CD4-positive, alpha-beta T cell treated with Interleukin-4 for 4 hours (primary cell): ENCODE measurements around the gene CYTL1.
"Not testable (repeated sequence)": the region's sequence is repeated elsewhere in the genome, so short reads cannot be mapped to it uniquely, and the experiment has no call there.

Experiments
- DNase-seq: peaks from one replicate; pipeline ENCODE4 v3.0.0-alpha.2; 2020

Gene CYTL1, protein sequence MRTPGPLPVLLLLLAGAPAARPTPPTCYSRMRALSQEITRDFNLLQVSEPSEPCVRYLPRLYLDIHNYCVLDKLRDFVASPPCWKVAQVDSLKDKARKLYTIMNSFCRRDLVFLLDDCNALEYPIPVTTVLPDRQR

DNA sequence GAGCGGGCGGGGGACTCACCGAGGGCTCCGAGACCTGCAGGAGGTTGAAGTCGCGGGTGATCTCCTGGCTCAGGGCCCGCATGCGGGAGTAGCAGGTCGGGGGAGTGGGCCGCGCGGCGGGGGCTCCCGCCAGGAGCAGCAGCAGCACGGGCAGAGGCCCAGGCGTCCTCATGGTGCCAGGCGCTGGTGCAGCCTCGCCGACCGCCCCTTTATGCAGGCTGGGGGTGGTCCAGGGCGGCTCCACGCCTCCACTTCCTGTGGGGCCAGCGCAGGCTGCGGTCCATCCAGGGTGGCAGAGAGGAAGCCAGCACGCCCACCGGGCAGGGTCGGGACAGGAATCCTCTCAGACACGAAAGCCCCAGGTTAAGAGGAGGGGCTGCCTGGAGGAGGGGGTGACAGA lies at the start of gene CYTL1:
Gene CYTL1 (minus strand): TSS at position 185 of the 400 bp plus-strand sequence. CDS start 13 bp downstream, at position 172.
- no peak for DNase-seq

DNA sequence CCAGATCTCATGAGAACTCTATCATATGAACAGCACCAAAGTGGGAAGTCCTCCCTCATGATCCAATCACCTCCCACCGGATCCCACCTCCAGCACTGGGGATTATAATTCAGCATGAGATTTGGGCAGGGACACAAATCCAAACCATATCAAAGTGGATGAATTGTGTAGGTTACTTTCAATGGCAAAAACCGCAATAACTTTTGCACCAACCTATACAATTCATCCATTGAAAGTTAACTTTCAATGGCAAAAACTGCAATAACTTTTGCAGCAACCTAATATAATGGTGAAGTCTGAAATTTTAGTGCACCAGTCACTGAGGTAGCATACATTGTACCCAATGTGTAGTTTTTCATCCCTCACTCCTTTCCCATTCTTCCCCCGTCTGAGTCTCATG lies 48.6 kb upstream of the CYTL1 start:
- DNase-seq, result no peak

DNA sequence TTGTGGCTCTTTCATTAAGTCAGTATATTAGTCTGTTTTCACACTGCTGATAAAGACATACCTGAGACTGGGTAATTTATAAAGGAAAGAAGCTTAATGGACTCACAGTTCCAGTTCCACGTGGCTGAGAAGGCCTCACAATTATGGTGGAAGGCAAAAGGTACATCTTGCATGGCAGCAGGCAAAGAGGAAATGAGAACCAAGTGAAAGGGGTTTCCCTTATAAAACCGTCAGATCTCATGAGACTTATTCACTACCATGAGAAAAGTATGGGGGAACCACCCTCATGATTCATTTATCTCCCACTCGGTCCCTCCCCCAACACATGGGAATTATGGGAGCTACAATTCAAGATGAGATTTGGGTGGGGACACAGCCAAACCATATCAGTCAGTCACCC lies 47.7 kb upstream of the CYTL1 start:
- DNase-seq, result not testable (repeated sequence)

DNA sequence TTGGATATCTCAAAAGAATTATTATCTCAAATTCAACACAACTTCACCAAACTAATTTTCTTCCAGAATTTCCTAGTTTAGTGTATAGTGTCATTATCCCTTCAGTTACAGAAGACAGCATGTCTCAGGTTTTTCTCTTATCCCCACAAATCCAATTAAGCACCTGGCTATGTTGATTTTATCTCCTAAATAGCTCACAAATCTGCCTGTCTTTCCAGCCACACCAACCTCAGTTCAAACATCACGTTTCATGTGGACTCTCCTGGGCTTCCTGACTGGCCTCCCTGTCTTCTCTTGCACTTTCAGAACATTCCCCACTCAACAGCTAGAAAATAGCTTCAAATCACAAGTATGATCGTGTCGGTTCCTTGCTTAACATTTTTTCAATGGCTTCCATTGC lies 46.8 kb upstream of the CYTL1 start:
- no peak for DNase-seq

DNA sequence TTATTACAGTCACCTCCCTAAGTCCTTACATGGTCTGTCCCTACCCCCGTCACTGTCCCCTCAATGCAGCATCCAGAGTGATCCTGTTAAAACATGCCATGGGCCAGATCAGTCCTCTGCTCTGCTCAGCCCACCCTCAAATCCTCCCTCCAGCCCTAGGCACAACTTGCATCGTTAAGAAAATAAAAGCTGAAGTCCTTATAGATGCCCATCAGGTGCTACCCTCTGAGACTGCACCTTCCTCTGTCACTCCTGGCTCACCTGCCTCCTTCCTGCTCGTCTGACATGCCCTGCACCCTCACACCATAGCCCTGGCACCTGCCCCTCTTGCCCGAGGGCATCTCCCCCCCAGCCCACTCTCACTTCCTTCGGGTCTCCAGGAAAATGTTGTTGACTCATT lies 36.2 kb upstream of the CYTL1 start:
- no peak for DNase-seq

DNA sequence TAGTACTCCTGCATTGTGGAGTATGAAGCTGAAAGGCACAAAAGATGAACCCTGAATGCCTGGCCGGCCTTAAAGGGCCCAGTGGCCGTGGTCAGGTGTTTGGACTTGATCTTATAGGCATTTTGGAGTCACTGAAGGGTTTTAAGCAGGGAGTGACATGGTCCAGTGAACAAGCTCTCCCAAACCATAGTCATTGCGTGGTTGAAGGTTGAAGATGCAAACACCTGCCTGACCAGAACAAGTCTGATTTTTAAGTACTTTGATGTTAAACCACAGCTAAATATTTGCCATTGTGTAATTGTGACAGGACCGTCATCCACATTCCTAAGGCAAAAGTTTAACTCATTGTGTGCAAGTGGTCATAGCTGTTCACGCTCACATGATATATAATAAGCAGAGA lies 35.3 kb upstream of the CYTL1 start:
- DNase-seq, result no peak

DNA sequence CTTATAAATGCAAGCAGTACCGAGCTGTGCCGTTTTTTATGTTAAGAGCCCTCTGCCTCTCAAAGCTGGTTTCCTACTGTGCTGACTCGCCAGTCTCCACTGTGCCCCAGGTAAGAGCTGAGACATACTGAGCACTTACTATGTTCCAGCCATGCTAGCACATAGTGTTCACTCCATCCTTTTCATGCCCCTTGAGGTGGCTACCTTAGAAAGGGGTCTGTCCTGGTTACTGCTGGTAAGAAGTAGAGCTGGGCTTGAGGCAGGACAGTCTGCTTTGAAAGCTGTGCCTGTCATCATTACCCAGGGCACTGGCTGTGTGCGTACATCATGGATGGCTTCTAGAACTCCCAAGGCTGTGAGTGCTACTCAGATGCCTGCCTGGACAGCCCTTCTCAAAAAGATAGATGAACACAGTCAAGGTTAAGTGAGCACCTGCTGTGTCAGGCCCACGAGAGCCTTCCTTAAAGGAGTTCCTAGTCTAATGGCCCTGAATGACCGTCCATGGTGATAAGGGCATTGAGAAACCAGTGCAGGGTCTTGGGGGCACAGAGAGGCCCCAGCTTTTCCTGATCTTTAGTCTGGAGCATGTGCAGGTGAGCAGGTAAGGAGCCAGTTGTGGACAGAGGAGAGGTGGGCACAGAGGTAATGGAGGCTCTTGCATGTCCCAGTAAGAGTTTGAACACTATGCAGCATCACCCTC lies 33.6 kb upstream of the CYTL1 start:
- no peak for DNase-seq

DNA sequence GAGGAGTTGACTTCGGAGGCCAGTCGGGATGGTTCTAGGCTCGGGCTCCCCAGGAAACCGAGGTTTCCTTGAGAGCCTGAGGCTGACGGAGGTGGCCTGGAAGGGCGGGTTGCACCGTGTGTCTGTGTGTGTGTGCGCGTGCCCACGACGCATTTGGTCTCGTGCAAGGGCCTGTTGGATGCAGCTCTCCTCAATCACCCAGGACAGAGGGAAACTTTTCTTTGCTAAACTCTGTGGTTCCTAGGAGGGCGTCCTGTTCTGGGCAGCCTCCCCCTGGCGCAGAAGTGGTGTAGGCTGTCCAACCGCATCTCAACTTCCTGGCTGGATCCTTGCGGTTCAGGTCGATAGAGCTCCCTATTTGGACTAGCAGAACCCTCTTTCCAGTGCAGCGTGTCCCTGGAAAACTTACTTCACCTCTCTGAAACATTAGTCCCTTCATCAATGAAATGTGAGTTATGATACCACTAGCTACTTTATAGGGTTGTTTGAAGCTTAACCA lies 33.0 kb upstream of the CYTL1 start:
- DNase-seq, result no peak

DNA sequence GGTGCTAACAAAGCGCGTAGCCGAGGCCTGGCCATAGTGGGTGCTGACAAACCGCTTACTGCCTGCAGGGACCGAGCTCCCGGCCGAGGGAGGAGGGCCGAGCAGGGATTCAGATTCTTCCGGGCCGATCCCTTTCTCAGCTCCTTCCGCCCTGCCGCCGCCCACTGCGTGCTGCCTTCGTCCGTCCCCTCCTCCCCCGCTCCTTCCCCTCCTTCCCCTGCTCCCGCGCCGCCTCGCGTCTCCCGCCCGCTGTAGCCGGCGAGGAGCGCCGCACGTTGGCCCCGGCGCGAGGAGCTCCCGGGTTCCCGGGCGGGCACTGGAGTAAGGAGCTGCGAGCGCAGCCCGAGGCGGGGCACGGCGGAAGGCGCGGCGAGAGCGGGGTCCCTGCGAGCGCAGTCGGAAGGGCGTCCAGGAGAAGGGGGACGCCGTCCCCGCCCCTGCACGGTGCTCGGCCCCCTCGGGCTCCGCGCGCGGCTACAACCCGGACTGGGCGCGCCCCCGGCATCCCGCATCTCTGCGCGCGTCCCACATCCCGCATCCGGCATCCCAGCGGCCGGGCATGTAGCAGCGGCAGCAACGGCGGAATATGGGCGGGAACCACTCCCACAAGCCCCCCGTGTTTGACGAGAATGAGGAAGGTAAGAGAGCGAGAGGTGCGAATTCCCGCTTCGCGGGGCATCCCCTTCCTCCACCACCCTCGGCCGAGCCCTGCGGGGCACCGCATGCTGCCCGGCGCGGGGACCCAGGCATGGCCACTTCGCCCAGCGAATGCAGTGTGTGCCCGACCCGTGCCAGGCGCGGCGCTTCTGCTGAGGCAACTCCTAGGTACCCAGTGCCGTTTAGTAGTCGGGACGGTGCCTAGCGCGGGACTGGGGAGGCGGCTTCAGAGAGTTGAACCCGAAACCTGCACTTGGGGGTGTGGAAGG lies 32.3 kb upstream of the CYTL1 start, which contains the start of gene STK32B:
Gene STK32B (plus strand): TSS at position 203 of the 926 bp plus-strand sequence.
- no peak for DNase-seq

DNA sequence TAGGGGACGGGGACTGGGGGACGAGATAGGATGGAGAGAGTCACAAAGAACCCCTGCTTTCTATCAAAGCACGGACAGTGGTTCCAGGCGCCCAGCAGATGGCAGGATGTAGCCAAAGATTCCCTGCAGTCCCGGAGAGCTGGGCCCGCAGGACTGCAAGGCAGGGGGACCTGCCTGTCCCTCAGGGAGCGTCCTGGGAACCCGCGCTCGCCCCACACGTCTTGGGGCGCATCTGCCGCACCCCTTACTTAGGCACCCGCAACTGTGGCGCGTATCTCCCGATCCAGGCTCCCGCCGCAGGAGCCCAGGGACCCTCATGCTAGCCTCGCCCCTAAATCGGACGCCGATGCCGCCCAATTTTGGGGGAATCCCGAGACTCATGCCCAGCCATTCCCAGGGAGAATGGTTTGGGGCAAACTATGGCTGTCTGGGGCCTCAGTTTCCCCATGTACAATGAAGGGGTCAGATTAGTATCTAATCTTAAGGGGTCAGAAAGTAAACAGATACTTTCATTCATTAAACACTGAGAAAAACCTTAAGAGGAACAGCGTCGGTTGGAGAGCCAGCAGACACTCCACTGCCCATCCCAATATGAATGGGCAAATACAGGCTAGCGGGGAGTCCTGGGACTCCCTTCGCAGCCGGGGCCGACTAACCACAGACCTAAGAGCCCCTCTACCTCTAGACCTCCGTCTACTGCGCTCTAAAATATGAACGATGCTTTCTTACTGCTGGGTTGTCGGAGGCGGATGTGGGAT lies 31.4 kb upstream of the CYTL1 start:
- no peak for DNase-seq

DNA sequence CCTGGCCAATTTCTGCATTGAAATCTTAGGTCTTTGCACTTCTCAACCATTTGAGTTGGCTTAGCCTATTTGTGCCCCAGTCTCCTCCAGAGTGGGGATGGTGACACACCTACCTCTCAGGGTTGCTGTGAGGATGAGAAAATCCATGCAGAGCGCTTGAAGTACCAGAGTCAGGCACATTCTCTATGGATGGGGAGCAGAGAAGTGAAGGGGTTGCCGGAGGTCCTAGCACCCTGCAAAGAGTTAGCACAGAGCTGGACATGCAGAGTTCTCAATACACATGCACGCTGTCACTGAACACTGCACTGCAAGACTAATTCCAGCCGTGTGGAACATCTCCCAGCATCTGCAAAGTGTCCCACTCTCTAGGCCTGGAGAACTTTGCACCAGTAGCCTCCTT lies 29.5 kb upstream of the CYTL1 start:
- DNase-seq, result no peak

DNA sequence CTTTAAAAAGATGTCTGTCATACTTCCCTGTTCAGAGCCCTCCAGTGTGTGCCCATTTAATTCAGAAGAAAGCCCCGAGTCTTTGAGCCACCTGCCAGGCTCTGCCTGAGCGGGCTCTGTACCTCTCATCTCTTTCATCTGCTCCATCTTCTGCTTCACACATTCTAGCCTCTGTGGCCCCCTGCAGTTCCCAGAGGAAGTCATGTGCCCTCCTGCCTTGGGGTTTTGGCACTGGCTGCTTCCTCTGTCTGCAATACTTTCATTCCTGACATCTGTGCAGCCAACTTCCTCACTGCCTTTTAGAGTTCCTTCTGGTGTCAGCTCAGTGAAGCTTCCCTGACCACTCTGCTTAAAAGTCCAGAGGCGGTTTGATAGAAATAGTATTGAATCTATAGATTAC lies 25.8 kb upstream of the CYTL1 start:
- no peak for DNase-seq

DNA sequence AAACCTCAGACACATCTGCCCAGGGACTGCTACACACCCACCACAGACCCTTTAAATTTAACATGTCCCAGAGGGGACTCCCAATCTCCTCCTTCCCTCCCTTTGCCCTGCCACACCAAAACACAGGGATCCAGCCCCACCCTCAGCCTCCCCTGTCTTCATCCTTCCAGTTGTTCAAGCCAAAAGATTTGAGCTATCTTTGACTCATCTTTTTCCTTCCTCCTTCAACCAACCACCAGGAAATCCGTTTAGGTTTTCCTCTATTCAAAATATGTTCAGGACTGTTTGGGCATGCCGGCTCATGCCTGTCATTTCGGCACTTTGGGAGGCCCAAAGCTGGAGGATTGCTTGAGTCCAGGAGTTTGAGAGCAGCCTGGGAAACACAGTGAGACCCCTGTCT lies 25.1 kb upstream of the CYTL1 start:
- DNase-seq, result no peak

DNA sequence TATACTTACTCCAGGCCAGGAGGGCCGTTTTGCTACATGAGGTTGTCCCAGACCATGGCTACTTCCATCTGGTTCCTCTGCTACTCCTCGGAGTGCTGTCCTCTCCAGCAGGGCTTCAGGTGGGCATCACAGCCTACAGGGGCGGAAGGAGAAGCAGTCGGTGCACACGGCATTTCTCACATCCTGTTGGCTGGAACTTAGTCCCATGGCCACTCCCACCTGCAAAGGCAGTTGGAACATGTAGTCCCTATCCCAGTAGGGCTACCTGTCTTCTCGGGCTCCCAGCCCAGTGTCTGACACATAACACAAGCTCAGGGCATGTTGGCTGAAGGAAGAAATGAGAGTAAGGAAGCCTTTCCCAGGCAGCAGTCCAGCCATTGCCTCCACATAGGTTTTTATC lies 24.3 kb upstream of the CYTL1 start:
- DNase-seq, result no peak

DNA sequence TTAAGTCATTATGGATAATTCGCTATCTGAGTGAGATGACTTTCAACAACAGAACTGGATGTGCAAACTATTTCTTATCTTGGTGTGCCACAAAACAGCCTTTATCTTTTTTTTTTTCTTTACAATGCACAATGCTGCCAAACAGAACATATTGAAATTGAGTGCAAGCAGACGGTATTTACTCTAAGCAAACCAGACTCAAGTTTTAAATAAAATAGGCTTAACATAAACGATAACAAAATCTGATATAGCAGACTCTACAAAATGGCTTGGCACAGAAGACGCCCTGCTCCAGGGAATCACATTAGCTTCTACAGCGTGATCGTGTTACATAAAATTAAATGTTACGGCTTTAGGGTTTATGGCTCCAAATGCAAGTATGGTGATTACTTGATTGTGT lies 22.4 kb upstream of the CYTL1 start:
- no peak for DNase-seq

DNA sequence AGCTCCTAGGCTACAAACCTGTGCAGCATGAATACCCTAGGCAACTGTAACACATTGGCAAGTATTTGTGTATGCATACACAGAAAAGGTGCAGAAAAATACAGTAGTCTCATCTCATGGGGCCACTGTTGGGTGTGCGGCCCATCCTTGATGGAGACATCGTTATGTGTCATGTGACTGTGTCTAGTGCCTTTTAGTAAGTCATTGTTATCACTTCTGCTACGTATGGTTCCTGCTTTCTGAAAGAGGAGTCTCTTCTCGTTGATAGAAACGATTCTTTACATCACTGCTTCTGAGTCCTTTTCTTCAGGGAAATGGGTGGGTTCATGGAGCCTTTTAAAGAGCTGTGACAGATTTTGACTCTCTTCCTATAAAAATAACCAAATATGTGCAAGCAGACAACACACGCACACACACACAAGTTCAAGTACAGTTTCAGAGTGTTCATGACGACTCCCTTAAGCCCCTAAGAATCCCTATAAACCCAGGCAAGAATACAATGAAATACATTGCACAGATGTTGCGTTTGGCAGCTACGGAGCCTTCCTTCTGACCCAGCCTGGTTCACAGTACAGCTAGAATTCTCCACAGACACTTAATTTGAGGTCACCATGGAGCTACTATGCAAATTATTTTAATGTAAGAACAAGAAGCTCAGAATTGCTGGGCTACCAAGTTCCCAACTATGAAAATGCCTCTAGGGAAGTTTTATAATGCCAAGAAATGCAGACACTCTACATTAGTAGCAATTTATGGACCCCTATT lies 21.8 kb upstream of the CYTL1 start:
- DNase-seq, result no peak

DNA sequence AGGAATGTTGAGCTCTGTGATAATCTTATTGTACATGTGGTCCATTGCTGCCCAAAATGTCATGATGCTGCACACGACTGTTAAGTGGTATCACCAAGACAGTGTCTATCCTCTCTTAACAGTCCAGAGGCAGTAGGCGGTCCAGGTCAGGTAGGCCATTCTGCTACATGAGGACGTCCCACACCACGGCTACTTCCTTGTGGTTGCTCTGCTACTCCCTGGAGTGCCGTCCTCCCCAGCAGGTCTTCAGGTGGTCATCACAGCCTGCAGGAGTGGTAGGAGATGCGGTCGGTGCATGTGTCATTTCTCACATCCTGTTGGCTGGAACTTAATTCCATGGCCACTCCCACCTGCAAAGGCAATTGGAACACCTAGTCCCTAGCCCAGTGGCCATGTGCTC lies 20.5 kb upstream of the CYTL1 start:
- no peak for DNase-seq

DNA sequence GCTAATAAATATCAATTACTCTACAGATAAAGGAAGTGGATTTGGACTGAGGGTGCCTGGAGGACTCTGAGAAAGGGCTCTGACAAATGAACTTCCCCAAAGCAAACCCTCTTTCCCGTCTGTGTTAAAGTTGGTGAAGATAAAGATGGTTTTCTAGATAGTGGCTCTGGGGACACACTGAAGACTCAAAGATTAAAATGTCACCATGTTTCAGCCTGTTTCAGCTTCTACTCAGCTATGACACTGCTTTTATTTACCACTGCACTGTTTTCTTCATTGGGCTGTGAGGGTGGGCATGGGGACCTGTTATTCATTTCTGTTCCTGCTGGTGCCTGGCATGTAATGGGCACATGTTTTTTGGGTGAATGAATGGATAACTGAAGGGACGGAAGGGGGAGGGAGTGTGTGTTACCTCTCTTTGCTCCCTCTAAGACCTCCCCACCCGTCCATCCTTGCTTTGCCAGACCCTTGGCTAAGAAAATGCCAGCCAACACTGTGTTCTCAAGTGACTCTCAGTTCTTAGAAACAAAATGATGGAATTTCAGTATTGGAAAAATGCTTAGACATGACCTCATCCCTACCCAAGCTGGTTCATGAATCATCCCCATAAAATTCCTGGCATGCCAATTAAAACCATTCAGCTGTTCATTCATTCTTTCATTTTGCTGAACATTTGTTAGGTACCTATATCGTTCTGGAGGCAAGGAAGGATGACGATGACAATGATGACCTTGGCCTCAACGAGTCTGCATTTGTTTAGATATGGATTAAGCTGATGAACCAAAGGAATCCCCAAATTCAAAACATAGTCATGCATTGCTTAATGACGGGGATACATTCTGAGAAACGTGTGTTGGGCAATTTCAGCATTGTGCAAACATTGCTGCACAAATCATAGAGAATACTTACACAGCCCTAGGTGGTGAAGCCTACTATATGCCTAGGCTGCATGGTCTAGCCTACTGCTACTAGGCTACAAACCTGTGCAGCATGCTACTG lies 18.6 kb upstream of the CYTL1 start:
- no peak for DNase-seq

DNA sequence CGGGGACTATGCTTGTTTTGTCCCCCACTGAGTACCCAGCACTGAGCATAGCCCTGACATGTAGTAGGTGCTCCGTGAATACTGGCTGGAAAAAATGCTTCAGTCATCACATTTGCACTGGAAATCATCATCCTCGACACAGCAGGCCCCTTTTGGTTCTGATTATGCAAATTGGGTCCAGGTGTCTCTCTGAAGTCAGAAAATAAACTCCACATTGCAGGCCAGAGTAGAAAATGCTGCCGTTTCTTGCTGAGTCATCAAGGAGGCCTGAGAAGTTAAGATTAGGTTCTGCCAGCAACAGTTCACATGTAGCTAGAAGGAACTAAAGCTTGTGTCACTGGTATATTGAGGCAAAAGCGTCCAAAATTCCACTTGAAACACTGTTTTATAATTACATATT lies 17.0 kb upstream of the CYTL1 start:
- no peak for DNase-seq

DNA sequence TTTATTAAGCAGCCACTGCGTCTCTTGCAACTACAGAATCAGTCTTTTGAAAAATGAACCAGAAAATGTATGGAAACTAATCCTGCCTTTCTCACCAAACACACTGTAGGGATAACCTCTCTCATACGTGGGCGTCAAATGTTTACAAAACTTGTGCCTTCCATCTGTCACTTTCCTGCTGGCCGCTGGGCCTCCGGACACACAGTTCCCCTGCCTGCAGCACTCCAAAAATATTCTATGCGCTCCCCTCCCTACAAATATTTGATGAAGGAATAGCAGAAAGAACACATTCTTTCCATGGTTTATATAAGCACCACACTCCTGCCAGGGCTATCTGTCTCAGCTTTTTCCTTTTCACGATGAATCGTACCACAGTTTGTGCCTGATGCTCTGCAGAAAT lies 14.9 kb upstream of the CYTL1 start:
- DNase-seq, result no peak

DNA sequence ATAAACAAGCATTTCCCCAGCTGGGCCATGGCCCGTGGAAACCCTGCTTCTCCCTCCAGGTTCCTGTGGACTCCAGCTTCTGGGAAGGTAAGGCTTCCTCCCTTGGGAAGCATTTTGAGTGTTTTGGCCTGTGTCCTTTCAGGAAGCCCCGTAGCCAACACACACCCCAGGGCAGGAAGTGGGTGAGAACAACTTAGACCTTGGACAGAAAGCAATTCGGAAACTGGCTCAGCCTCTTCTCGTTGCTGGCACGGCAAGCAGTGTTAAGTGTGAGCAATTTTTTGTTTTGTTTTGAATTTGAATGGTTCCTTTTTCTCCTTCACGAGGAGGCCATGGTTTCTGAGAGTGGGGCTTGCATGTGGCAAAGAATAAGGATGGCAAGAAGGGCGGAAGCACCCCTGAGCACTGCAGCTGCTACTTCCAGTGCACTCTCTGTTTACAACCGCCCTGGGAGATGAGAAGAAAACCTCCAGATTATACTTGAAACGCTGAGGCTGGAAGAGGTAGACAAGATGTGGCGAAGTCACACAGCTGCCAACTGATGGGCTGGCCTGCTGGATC lies 14.1 kb upstream of the CYTL1 start:
- no peak for DNase-seq
